Measurements from ENCODE around the gene ZFYVE16. TPM values are rescaled to one million over a fixed set of nuclear protein-coding genes. Genes with fewer than 3 reads are reported as not detected.
A peak's percentile ranks its signal among the peaks of the same experiment; 100 is the strongest.

The ZFYVE16 gene
- polyA plus RNA-seq, 2 of the 4 experiments (the other 2 are of a cell fraction), result 16.4 to 26.2 TPM

- H3K4me2 ChIP-seq, result 0 out of 3 replicates have a peak overlapping the region, but pooled peaks have one; percentile 3
- no peak overlapping the region for H3K4me3 ChIP-seq
- TF ChIP-seq NR3C1 (IDR thresholded peaks at IDR 0.05), result no peak
- no peak for TF ChIP-seq REST (IDR thresholded peaks at IDR 0.05)
- TF ChIP-seq NPAS2 (CRISPR knock-in tag; IDR thresholded peaks at IDR 0.05; ENCODE audit: borderline replicate concordance), result no peak
- TF ChIP-seq ESRRA (IDR thresholded peaks at IDR 0.05; ENCODE audit: borderline replicate concordance, low read length), result no peak
- TF ChIP-seq CEBPB (IDR thresholded peaks at IDR 0.05), result peak in 1 of 2 experiments; percentile 22; a peak in 1 of 4 replicates
- no peak for TF ChIP-seq RARB (CRISPR knock-in tag; IDR thresholded peaks at IDR 0.05)
- TF ChIP-seq, protein P1, sequence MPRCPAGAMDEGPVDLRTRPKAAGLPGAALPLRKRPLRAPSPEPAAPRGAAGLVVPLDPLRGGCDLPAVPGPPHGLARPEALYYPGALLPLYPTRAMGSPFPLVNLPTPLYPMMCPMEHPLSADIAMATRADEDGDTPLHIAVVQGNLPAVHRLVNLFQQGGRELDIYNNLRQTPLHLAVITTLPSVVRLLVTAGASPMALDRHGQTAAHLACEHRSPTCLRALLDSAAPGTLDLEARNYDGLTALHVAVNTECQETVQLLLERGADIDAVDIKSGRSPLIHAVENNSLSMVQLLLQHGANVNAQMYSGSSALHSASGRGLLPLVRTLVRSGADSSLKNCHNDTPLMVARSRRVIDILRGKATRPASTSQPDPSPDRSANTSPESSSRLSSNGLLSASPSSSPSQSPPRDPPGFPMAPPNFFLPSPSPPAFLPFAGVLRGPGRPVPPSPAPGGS (IDR thresholded peaks at IDR 0.05), result no peak
- no peak for TF ChIP-seq ZSCAN20 (CRISPR knock-in tag; IDR thresholded peaks at IDR 0.05)
- TF ChIP-seq FOSL2 (IDR thresholded peaks at IDR 0.05), result no peak; the same call in 1 of the 2 replicates
- TF ChIP-seq FOSL2 (CRISPR knock-in tag; IDR thresholded peaks at IDR 0.05), result peak; percentile 77
- TF ChIP-seq, protein P2, sequence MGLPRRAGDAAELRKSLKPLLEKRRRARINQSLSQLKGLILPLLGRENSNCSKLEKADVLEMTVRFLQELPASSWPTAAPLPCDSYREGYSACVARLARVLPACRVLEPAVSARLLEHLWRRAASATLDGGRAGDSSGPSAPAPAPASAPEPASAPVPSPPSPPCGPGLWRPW (IDR thresholded peaks at IDR 0.05), result no peak
- TF ChIP-seq, protein P3, sequence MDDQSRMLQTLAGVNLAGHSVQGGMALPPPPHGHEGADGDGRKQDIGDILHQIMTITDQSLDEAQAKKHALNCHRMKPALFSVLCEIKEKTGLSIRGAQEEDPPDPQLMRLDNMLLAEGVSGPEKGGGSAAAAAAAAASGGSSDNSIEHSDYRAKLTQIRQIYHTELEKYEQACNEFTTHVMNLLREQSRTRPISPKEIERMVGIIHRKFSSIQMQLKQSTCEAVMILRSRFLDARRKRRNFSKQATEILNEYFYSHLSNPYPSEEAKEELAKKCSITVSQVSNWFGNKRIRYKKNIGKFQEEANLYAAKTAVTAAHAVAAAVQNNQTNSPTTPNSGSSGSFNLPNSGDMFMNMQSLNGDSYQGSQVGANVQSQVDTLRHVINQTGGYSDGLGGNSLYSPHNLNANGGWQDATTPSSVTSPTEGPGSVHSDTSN (IDR thresholded peaks at IDR 0.05), result no peak
- TF ChIP-seq CBX2 (IDR thresholded peaks at IDR 0.05; ENCODE audit: borderline replicate concordance, low read depth), result no peak
- no peak for TF ChIP-seq SREBF2 (IDR thresholded peaks at IDR 0.05)
- no peak for TF ChIP-seq ELK1 (IDR thresholded peaks at IDR 0.05; ENCODE audit: low read depth, low read length)
- CTCF ChIA-PET, result no interaction called here
- FAIRE-seq, result no peak
- no peak overlapping the region for H3K27ac ChIP-seq
- 0 out of 3 replicates have a peak, but pooled peaks cover 3% of the 10 kb centered on the region for H3K4me1 ChIP-seq
- H3K9me3 ChIP-seq, result no peaks in the 10 kb centered on the region
- peak; percentile 20 to 42 for DNase-seq (ENCODE audit: low read depth in 1 of 2, low spot score in 1 of 2)
- ATAC-seq, result peak; percentile 87 to 94
- WGBS (ENCODE audit: missing lambda C conversion rate), result 10% methylated on average over 4 of the region's 4 CpGs
- POLR2A ChIA-PET, result no interaction called here
Measured at GRCh38 chr5:80516826-80517225, 109.0 kb downstream of the ZFYVE16 start.

Small RNA genes lying within 50 kb of the gene (small RNA-seq; reads per million reads assigned to genes)
- gene RNU6-211P, result 0 reads per million in 6 experiments

Other genes with a start within 250 kb of the ZFYVE16 start
- gene SERINC5, start 152.0 kb upstream of the ZFYVE16 start, polyA plus RNA-seq (2011; rRNA removed), result 13.4 and 16.9 TPM in 2 replicates
- gene SERINC5, start 152.0 kb upstream of the ZFYVE16 start, polyA plus RNA-seq (2017; fragmentation: RNase III; extraction: RNeasy Plus Mini Kit Qiagen cat#74134 plus additional on column Dnase treatment), result 5.4 to 7.0 TPM (median 6.7 TPM) in 3 replicates
- not detected in 2 replicates for gene SPZ1, start 88.1 kb upstream of the ZFYVE16 start, polyA plus RNA-seq (2011; rRNA removed)
- gene SPZ1, start 88.1 kb upstream of the ZFYVE16 start, polyA plus RNA-seq (2017; fragmentation: RNase III; extraction: RNeasy Plus Mini Kit Qiagen cat#74134 plus additional on column Dnase treatment), result not detected in 3 replicates
- 2.9 and 3.2 TPM in 2 replicates for gene FAM151B, start 80.0 kb downstream of the ZFYVE16 start, polyA plus RNA-seq (2011; rRNA removed)
- 2.2 to 2.3 TPM (median 2.2 TPM) in 3 replicates for gene FAM151B, start 80.0 kb downstream of the ZFYVE16 start, polyA plus RNA-seq (2017; fragmentation: RNase III; extraction: RNeasy Plus Mini Kit Qiagen cat#74134 plus additional on column Dnase treatment)
- gene ANKRD34B, start 162.2 kb downstream of the ZFYVE16 start, polyA plus RNA-seq (2011; rRNA removed), result 0.01 and 0.05 TPM in 2 replicates
- 0.01 TPM in 1 of 3 replicates, not detected in the others for gene ANKRD34B, start 162.2 kb downstream of the ZFYVE16 start, polyA plus RNA-seq (2017; fragmentation: RNase III; extraction: RNeasy Plus Mini Kit Qiagen cat#74134 plus additional on column Dnase treatment)
- 11.0 and 13.1 TPM in 2 replicates for gene MSH3, start 246.6 kb downstream of the ZFYVE16 start, polyA plus RNA-seq (2011; rRNA removed)
- gene MSH3, start 246.6 kb downstream of the ZFYVE16 start, polyA plus RNA-seq (2017; fragmentation: RNase III; extraction: RNeasy Plus Mini Kit Qiagen cat#74134 plus additional on column Dnase treatment), result 9.0 to 9.3 TPM (median 9.3 TPM) in 3 replicates
- gene DHFR, start 246.9 kb downstream of the ZFYVE16 start, polyA plus RNA-seq (2011; rRNA removed), result 44.3 and 61.3 TPM in 2 replicates
- gene DHFR, start 246.9 kb downstream of the ZFYVE16 start, polyA plus RNA-seq (2017; fragmentation: RNase III; extraction: RNeasy Plus Mini Kit Qiagen cat#74134 plus additional on column Dnase treatment), result 87.0 to 99.4 TPM (median 91.1 TPM) in 3 replicates